22Rv1 (cell line): ENCODE data around the gene CCSER1.

Experiments
- H3K27ac ChIP-seq: fragments of 450-650 bp; 2 replicates; pipeline ENCODE4 v1.5.1; 2017
- CTCF ChIP-seq: fragments of 450-650 bp; IDR thresholded peaks from 2 replicates; pipeline ENCODE4 v1.5.1; 2017; ENCODE audit warnings: mild to moderate bottlenecking
- ZFX ChIP-seq: fragments of 450-650 bp; IDR thresholded peaks from 2 replicates; pipeline ENCODE4 v1.6.1; 2017; ENCODE audit warnings: antibody characterized with exemption, borderline replicate concordance

The CCSER1 gene

GRCh38 chr4:90095000-90095399 is 32.2 kb upstream of the CCSER1 start:
- TF ChIP-seq ZFX = no peak
- no peak overlapping the region for H3K27ac ChIP-seq

GRCh38 chr4:90099812-90100211 is 27.4 kb upstream of the CCSER1 start:
- H3K27ac ChIP-seq = no peak overlapping the region
- TF ChIP-seq CTCF (no peak), ZFX (no peak)

- no peak overlapping the region for H3K27ac ChIP-seq
- TF ChIP-seq CTCF = no peak
- TF ChIP-seq ZFX = no peak
Observed at GRCh38 chr4:90103991-90104390, 23.2 kb upstream of the CCSER1 start.

- no peak overlapping the region for H3K27ac ChIP-seq
- no peak for TF ChIP-seq ZFX
- no peak for TF ChIP-seq CTCF
Observed at GRCh38 chr4:90105274-90105673, 21.9 kb upstream of the CCSER1 start.

GRCh38 chr4:90112715-90113114 is 14.5 kb upstream of the CCSER1 start:
- H3K27ac ChIP-seq = no peak overlapping the region
- TF ChIP-seq CTCF = no peak
- no peak for TF ChIP-seq ZFX

- TF ChIP-seq CTCF = no peak
- no peak for TF ChIP-seq ZFX
- no peak overlapping the region for H3K27ac ChIP-seq
Observed at GRCh38 chr4:90113881-90114457, 13.2 kb upstream of the CCSER1 start.

- TF ChIP-seq CTCF (no peak), ZFX (no peak)
- no peak overlapping the region for H3K27ac ChIP-seq
Observed at GRCh38 chr4:90118527-90119195, 8.5 kb upstream of the CCSER1 start.
